Measurements from ENCODE around the gene SLC39A3. TPM values are rescaled to one million over a fixed set of nuclear protein-coding genes. Genes with fewer than 3 reads are reported as not detected.

SLC39A3 gene
- total RNA-seq, 5 donors from 2014 or later (not counting 1 experiment from before 2014, with no cell fraction given) = 13.2 to 24.5 (median 19.6) TPM

GRCh38 chr19:2720777-2721569 lies 18.8 kb downstream of the SLC39A3 start, which contains the start of gene DIRAS1:
DIRAS1 (minus strand) TSS chr19:2721372; CDS start chr19:2717806, 3,566 bp downstream.
- ChIA-PET CTCF (no interaction called here), POLR2A (no interaction called here)
- peaks cover 0 to 8% (median 5%) of the 10 kb centered on the region in 3 donors for H3K4me1 Mint-ChIP-seq
- Histone ChIP-seq H3K36me3 (ENCODE audit: control insufficient read depth in 2 of 2, extremely low read depth in 1 of 2, insufficient read depth in 1 of 2, low read length in 1 of 2) (no peaks in the 10 kb centered on the region), H3K4me3 (ENCODE audit: control insufficient read depth in 1 of 2, extremely low read depth in 1 of 2, low read length in 1 of 2) (peak within 1 kb of the TSS in 1 of 2 donors; percentile 49), H3K9me3 (no peaks in the 10 kb centered on the region), H3K4me1 (ENCODE audit: control insufficient read depth in 1 of 2, extremely low read depth in 1 of 2, insufficient read depth in 2 of 2, low read length in 2 of 2) (peaks cover 2 to 16% of the 10 kb centered on the region in 2 experiments), H3K27ac (ENCODE audit: low read length) (no peak within 1 kb of the TSS), H3K27me3 (replicated peaks in 1 of 2; ENCODE audit: control insufficient read depth in 2 of 2, extremely low read depth in 1 of 2, insufficient read depth in 2 of 2, low read length in 1 of 2) (peaks cover 3 to 76% of the 10 kb centered on the region in 2 experiments)
- H3K27ac Mint-ChIP-seq = no peak within 1 kb of the TSS
- peaks cover 18 to 49% of the 10 kb centered on the region in 2 donors for H3K27me3 Mint-ChIP-seq
- no peaks in the 10 kb centered on the region for H3K36me3 Mint-ChIP-seq
- 1% methylated on average over 80 of the region's 100 CpGs for WGBS (ENCODE audit: insufficient coverage)
- peak within 1 kb of the TSS; percentile 17 to 62 (median 28) for H3K4me3 Mint-ChIP-seq
- no peak for DNase-seq
- ATAC-seq (replicated peaks in 1 of 4) = peak in 1 of 4 experiments; percentile 36
- peaks cover 0 to under 1% (median 0%) of the 10 kb centered on the region in 3 donors for H3K9me3 Mint-ChIP-seq

GRCh38 chr19:2719920-2720776 lies 19.7 kb downstream of the SLC39A3 start:
- H3K27me3 ChIP-seq (replicated peaks in 1 of 2; ENCODE audit: control insufficient read depth in 2 of 2, extremely low read depth in 1 of 2, insufficient read depth in 2 of 2, low read length in 1 of 2) = peaks cover 3 to 73% of the 10 kb centered on the region in 2 experiments
- Mint-ChIP-seq H3K36me3 (peaks cover 6% of the 10 kb centered on the region), H3K4me3 (peak overlapping the region; percentile 25 to 62 (median 59)), H3K27ac (no peak overlapping the region), H3K9me3 (peaks cover 1 to 8% (median 2%) of the 10 kb centered on the region in 3 donors), H3K4me1 (peaks cover 0 to 8% (median 5%) of the 10 kb centered on the region in 3 donors), H3K27me3 (peaks cover 18 to 50% of the 10 kb centered on the region in 2 donors)
- H3K4me1 ChIP-seq (ENCODE audit: control insufficient read depth in 1 of 2, extremely low read depth in 1 of 2, insufficient read depth in 2 of 2, low read length in 2 of 2) = peaks cover 2 to 16% of the 10 kb centered on the region in 2 experiments
- H3K36me3 ChIP-seq (ENCODE audit: control insufficient read depth in 2 of 2, extremely low read depth in 1 of 2, insufficient read depth in 1 of 2, low read length in 1 of 2) = peaks cover 0 to 3% of the 10 kb centered on the region in 2 donors
- ATAC-seq (replicated peaks in 1 of 4) (no peak), DNase-seq (no peak)
- POLR2A ChIA-PET = no interaction called here
- H3K9me3 ChIP-seq = no peaks in the 10 kb centered on the region
- peak overlapping the region in 1 of 2 donors; percentile 7 for H3K4me3 ChIP-seq (ENCODE audit: control insufficient read depth in 1 of 2, extremely low read depth in 1 of 2, low read length in 1 of 2)
- H3K27ac ChIP-seq (ENCODE audit: low read length) = no peak overlapping the region
- WGBS (ENCODE audit: insufficient coverage) = 11% methylated on average over 27 of the region's 37 CpGs
- CTCF ChIA-PET = interaction anchor here in 1 of 2 donors (0.6 kb wide), 1 partner anchor 221 kb away, joined by 4 read pairs; no protein-coding TSS in a partner anchor

- DNase-seq (no peak), ATAC-seq (replicated peaks in 1 of 4) (no peak)
- Histone ChIP-seq H3K4me1 (ENCODE audit: control insufficient read depth in 1 of 2, extremely low read depth in 1 of 2, insufficient read depth in 2 of 2, low read length in 2 of 2) (peaks cover 2 to 16% of the 10 kb centered on the region in 2 experiments), H3K27ac (ENCODE audit: low read length) (no peak overlapping the region), H3K9me3 (no peaks in the 10 kb centered on the region), H3K36me3 (ENCODE audit: control insufficient read depth in 2 of 2, extremely low read depth in 1 of 2, insufficient read depth in 1 of 2, low read length in 1 of 2) (peaks cover 0 to 4% of the 10 kb centered on the region in 2 donors), H3K4me3 (ENCODE audit: control insufficient read depth in 1 of 2, extremely low read depth in 1 of 2, low read length in 1 of 2) (no peak overlapping the region), H3K27me3 (replicated peaks in 1 of 2; ENCODE audit: control insufficient read depth in 2 of 2, extremely low read depth in 1 of 2, insufficient read depth in 2 of 2, low read length in 1 of 2) (peaks cover 3 to 82% of the 10 kb centered on the region in 2 experiments)
- Mint-ChIP-seq H3K27ac (no peak overlapping the region), H3K4me3 (peak overlapping the region in 1 of 3 donors; percentile 62), H3K36me3 (peaks cover 6% of the 10 kb centered on the region), H3K27me3 (peaks cover 16 to 48% of the 10 kb centered on the region in 2 donors), H3K4me1 (peaks cover 0 to 8% (median 5%) of the 10 kb centered on the region in 3 donors), H3K9me3 (peaks cover 2 to 11% (median 3%) of the 10 kb centered on the region in 3 donors)
- ChIA-PET POLR2A (no interaction called here), CTCF (no interaction called here)
- 90% methylated on average over 3 of the region's 7 CpGs for WGBS (ENCODE audit: insufficient coverage)
Measured at GRCh38 chr19:2719232-2719735, 20.5 kb downstream of the SLC39A3 start.

- ATAC-seq (replicated peaks in 1 of 4) (no peak), DNase-seq (no peak)
- peaks cover 13 to 36% of the 10 kb centered on the region in 2 donors for H3K27me3 Mint-ChIP-seq
- ChIA-PET POLR2A (no interaction called here), CTCF (no interaction called here)
- Histone ChIP-seq H3K27me3 (replicated peaks in 1 of 2; ENCODE audit: control insufficient read depth in 2 of 2, extremely low read depth in 1 of 2, insufficient read depth in 2 of 2, low read length in 1 of 2) (peaks cover 3 to 68% of the 10 kb centered on the region in 2 experiments), H3K4me3 (ENCODE audit: control insufficient read depth in 1 of 2, extremely low read depth in 1 of 2, low read length in 1 of 2) (no peak overlapping the region), H3K27ac (ENCODE audit: low read length) (no peak overlapping the region), H3K36me3 (ENCODE audit: control insufficient read depth in 2 of 2, extremely low read depth in 1 of 2, insufficient read depth in 1 of 2, low read length in 1 of 2) (peaks cover 0 to 4% of the 10 kb centered on the region in 2 donors), H3K9me3 (no peaks in the 10 kb centered on the region), H3K4me1 (ENCODE audit: control insufficient read depth in 1 of 2, extremely low read depth in 1 of 2, insufficient read depth in 2 of 2, low read length in 2 of 2) (peaks cover 2 to 16% of the 10 kb centered on the region in 2 experiments)
- WGBS (ENCODE audit: insufficient coverage) = 89% methylated on average over 41 of the region's 52 CpGs
- H3K9me3 Mint-ChIP-seq = peaks cover 2 to 11% (median 3%) of the 10 kb centered on the region in 3 donors
- peaks cover 6% of the 10 kb centered on the region for H3K36me3 Mint-ChIP-seq
- H3K27ac Mint-ChIP-seq = no peak overlapping the region
- H3K4me1 Mint-ChIP-seq = peaks cover 0 to 8% (median 5%) of the 10 kb centered on the region in 3 donors
- no peak overlapping the region for H3K4me3 Mint-ChIP-seq
Measured at GRCh38 chr19:2717638-2718541, 21.9 kb downstream of the SLC39A3 start.

GRCh38 chr19:2716722-2717637 lies 22.8 kb downstream of the SLC39A3 start:
- Mint-ChIP-seq H3K4me3 (no peak overlapping the region), H3K27me3 (peaks cover 12 to 33% of the 10 kb centered on the region in 2 donors), H3K9me3 (peaks cover 2 to 11% (median 3%) of the 10 kb centered on the region in 3 donors), H3K36me3 (peaks cover 6% of the 10 kb centered on the region), H3K27ac (no peak overlapping the region), H3K4me1 (peaks cover 0 to 8% (median 7%) of the 10 kb centered on the region in 3 donors)
- H3K27me3 ChIP-seq (replicated peaks in 1 of 2; ENCODE audit: control insufficient read depth in 2 of 2, extremely low read depth in 1 of 2, insufficient read depth in 2 of 2, low read length in 1 of 2) = peaks cover 0 to 62% of the 10 kb centered on the region in 2 experiments
- ChIA-PET POLR2A (no interaction called here), CTCF (no interaction called here)
- H3K36me3 ChIP-seq (ENCODE audit: control insufficient read depth in 2 of 2, extremely low read depth in 1 of 2, insufficient read depth in 1 of 2, low read length in 1 of 2) = peaks cover 0 to 4% of the 10 kb centered on the region in 2 donors
- H3K9me3 ChIP-seq = no peaks in the 10 kb centered on the region
- DNase-seq (no peak), ATAC-seq (replicated peaks in 1 of 4) (no peak)
- no peak overlapping the region for H3K27ac ChIP-seq (ENCODE audit: low read length)
- no peak overlapping the region for H3K4me3 ChIP-seq (ENCODE audit: control insufficient read depth in 1 of 2, extremely low read depth in 1 of 2, low read length in 1 of 2)
- 97% methylated on average over 39 of the region's 51 CpGs for WGBS (ENCODE audit: insufficient coverage)
- H3K4me1 ChIP-seq (ENCODE audit: control insufficient read depth in 1 of 2, extremely low read depth in 1 of 2, insufficient read depth in 2 of 2, low read length in 2 of 2) = peaks cover 2 to 16% of the 10 kb centered on the region in 2 experiments

All from T-cell (primary cell).